HCT116 (cell line): ENCODE results near the gene SLC24A3.

Source experiments
- YY1 ChIP-seq: IDR thresholded peaks from 2 replicates; pipeline ENCODE4 v1.6.1; 2011; ENCODE audit warnings: low read length, low read depth, moderate library complexity, mild to moderate bottlenecking; ENCODE audit not compliant: insufficient replicate concordance; ENCODE audit errors: extremely low read depth
- TF ChIP-seq, protein P1 (sequence below), 3 experiments: fragments of 200-600 bp in 1 of 3; sonication (generic) in 1 of 3; IDR thresholded peaks in 2 of 3; conservative IDR thresholded peaks in 1 of 3; 2 replicates each; pipeline ENCODE4 v1.5.1; 2012 to 2017; ENCODE audit warnings: low read depth in 2 of 3, low read length in 2 of 3, antibody characterized with exemption in 1 of 3, borderline replicate concordance in 1 of 3, control low read depth in 1 of 3, mild to moderate bottlenecking in 1 of 3, mixed read lengths in 1 of 3, mixed run types in 1 of 3, moderate library complexity in 1 of 3; ENCODE audit not compliant: insufficient read depth in 1 of 3

DNA sequence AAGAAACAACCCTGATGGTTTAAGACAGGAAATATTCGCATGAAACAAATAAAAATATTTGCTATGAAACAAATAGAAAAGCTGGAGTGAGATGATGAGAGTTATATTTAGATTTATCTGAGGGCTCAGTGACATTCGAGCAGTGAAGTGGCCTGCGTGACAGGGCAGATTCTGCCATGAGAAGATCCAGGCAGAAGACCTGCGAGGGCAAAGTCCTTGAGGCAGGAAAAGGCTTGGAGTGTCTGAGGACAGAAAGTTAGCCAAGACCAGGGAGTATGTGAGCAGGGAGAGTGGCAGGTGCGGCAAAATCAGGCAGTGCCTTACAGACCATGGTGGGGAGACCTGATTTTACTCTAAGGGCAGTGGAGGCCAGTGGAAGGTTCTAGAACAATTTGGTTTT is 478.7 kb downstream of the SLC24A3 start:
- TF ChIP-seq YY1: no peak
- TF ChIP-seq, protein P1, sequence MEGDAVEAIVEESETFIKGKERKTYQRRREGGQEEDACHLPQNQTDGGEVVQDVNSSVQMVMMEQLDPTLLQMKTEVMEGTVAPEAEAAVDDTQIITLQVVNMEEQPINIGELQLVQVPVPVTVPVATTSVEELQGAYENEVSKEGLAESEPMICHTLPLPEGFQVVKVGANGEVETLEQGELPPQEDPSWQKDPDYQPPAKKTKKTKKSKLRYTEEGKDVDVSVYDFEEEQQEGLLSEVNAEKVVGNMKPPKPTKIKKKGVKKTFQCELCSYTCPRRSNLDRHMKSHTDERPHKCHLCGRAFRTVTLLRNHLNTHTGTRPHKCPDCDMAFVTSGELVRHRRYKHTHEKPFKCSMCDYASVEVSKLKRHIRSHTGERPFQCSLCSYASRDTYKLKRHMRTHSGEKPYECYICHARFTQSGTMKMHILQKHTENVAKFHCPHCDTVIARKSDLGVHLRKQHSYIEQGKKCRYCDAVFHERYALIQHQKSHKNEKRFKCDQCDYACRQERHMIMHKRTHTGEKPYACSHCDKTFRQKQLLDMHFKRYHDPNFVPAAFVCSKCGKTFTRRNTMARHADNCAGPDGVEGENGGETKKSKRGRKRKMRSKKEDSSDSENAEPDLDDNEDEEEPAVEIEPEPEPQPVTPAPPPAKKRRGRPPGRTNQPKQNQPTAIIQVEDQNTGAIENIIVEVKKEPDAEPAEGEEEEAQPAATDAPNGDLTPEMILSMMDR (IDR thresholded peaks at IDR 0.05 in 2 of 3, conservative IDR thresholded peaks at IDR 0.05 in 1 of 3; ENCODE audit: borderline replicate concordance in 1 of 3, insufficient read depth in 1 of 3, low read depth in 2 of 3, low read length in 2 of 3): no peak
